NCI-H2171 (cell line): ENCODE results near the gene SEMA4A.
A peak's percentile ranks its signal among the peaks of the same experiment; 100 is the strongest.
"Not testable (repeated sequence)": the region's sequence is repeated elsewhere in the genome, so short reads cannot be mapped to it uniquely, and the experiment has no call there.

Source experiments
- DNase-seq: peaks from one replicate; lab custom pipeline; 2025; lab: John Stamatoyannopoulos, UW

The SEMA4A gene

DNA sequence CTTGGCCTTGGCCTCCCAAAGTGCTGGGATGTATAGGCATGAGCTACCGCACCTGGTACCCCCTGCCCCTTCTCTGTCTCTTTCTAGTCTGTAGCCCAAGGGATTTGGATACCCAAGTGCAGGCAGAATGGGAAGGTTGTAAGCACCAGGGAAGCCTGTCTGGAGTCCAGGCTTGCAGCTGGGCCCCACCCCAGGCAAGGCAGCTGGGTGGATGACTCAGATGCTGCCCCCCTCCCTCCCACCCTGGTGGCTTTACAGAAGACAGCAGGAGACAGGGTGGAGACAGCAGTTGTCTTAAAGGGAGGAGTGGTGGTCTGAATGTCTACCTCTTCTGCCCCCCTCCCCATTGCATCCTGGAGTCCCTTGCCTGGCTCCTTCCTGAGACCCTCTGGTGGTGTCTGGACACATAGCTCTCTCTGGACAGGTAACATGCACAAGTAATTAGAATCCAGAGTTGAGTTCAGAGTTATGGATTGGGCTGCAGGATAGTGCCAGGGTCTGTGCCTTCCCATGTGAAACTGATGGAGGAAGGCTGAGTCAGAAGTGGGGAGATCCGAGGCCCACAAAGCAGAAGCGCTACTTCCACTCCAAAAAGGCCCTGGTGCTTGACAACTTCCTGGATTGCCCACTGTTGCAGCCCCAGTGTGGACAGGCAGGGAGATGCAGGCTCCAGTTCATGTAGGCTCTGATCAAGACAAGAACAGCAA lies 33.7 kb upstream of the SEMA4A start:
- DNase-seq: no peak

DNA sequence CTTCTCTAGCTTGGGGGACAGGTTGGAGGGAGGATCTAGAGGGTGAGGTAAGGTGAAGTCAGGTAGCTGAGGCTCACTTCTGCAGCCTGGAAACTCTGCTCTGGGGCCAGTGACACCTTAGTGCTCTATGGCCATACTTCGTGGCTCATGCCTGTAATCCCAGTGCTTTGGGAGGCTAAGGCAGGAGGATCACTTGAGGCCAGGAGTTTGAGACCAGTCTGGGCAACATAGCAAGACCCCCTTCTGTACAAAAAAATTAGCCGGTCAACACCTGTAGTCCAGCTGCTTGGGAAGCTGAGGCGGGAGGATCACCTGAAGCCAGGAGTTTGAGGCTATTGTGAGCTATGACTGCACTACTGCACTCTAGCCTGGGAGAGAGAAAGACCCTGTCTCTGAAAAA lies 33.1 kb upstream of the SEMA4A start:
- no peak for DNase-seq

DNA sequence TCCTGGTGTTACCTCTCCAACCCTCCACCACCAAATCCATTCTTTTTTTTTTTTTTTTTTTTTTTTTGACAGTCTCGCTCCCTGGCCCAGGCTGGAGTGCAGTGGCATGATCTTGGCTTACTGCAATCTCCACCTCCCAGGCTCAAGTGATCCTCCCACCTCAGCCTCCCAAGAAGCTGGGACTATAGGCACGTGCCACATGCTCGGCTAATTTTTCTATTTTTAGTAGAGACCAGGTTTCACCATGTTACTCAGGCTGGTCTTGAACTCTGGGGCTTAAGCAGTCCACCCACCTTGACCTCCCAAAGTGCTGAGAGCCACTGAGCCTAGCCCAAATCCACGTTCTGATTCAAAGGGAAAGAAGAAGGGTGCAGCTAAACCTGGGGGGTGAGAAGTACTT lies 32.4 kb upstream of the SEMA4A start:
- not testable (repeated sequence) for DNase-seq

DNA sequence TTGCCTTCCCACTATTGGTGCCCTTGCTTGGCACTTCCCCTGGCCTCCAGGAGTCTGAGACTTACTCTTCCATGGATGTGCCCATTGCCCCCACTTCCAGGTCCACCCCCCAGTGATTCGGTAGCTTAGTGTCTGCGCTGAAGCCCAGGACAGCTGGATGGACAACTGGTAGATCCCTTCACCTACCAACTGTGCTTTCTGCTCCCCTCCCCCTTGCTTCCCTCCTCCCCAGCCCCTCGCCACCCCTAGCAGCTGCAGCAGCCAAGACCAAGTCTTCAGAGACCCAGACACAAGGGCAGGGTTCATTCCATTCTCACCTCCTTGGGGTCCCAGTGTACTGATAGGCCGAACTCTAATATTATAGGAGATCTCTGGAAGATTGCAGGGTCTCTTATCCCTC lies 31.9 kb upstream of the SEMA4A start:
- no peak for DNase-seq

DNA sequence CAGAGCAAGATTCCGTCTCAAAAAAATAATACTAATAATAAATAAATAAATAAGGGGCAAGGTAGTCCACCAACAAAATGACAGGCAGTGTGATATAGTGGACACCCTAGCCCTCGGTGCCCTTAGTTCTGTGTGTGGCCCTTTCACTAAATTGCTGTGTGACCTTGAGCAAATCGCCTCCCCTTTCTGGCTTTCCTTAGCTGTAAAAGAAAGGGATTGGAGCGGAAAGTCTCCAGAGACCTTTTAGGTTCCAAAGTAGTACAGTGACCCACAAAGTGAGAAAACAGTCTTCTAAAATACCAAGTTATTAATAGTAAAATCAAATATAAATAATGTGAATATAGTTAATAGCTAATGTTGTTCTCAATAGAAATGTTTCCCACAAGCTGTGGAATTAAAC lies 31.3 kb upstream of the SEMA4A start:
- DNase-seq: no peak

DNA sequence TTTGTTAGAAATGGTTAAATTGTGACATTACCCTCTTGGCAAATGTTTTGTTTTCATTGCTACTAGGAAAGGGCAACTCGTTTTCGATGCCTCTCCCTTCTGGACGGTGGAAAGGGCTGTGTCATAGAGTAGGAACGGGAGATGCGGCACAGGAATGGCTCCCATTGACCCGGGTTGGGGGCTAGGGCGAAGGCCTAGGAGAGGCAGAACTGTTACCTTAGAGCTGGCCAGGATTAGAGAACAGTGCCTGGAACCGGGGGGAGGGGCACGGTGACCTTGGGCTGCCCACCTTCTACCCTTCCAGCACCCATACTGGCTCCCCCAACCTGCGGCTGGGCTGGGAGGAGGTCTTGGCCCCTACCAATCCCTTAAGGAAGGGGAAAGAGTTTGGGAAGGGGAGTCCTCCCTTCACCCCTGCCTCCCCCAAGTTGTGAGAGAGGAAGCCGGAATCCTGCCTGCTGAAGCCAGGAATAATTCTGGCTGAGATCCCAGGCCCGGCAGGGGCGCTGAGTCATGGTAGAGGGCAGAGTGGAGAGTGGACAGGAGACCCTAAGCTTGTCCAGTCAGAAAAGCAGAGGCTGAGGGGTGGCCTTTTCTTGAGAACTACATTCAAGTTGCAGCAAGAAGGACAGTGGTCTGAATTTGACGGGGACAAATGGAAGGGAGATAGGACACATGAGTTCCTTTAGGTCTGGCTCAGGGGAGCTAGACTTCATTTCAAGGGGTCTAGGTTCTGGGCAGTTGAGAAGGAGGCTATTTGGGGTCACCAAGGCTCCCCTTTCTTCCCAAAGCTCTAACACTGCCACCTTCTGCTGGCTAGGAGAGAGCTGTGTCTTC lies 30.6 kb upstream of the SEMA4A start:
- DNase-seq: no peak

DNA sequence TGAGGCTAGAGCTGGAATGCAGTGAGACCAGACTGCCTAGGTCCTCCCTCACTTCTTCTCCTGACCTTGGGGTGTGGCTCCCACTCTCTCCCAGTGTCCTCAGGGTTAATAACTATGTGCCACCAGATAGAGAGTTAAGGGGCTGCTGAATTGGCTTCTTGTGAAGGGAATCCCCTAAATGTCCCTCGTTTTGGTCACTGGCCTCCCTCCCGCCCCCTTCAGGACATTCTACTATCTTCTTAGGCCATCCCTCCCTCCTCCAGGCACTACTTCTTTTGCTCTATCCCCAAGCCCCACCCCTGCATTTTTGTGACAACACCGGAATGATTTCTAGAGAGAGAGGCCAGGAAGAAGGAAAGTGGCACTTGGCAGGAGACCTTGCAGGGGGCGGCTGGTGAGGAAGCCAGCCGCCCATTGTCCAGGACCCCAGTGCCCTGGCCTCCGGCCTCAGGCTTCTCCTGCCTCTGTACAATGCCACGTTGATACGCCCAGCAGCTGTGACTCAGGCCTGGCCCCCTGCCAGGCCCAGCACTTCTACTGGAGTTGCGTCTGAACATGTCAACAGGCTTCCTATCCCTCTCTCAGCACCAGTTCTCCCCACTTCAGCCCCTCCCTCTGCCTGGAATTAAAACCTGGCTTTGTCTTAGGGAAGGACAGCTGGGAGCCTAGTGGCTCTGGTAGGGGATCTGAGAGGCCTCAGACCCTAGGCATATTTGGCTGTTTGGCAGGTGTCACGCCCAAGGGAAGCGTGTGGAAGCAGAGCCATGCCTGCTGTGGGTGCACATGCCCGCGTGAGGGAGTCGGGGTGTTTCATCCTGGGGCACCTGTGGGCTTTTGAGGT lies 29.8 kb upstream of the SEMA4A start:
- peak; percentile 93 for DNase-seq

DNA sequence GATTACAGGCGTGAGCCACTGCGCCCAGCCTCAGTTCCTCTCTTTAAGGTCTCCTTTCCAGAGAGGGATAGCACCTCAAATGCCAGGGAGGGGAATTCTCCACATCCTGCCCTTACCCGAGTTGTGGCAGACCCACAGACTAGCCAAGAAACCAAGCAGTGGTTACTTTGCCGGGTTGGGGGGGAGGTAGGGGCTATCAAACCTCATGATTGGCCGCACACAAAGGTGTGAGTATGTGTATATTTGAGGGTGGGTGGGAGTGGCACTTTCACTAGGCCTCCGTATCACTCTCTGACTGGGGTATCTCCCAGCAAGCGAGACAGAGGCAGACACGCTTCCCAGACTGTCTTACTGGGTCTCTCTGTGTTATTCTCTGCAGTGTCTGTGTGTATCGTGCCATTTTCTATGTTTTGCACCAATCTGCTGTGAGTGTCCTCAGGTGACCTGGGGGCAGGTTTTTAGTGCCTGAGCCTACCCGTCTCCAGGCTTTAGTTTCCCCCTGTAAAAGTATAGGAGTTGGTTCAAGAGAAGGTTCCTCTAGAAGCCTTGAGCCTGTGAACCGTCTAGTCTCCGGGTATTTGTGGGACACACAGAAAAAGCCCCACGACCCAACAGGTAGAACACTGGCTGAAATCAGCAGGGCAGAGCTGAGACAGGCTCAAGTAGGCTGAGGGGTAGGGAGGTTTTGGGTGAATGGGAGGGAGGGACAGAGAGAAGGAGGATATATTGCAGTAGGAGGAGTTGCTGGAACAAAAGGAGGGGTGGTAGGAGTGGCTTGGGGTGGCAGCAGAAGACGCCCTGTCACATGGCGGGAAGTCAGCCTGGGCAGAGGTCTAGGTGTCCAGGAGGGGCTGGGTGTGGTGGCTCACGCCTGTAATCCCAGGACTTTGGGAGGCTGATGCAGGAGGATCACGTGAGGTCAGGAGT lies 28.6 kb upstream of the SEMA4A start:
- no peak for DNase-seq

DNA sequence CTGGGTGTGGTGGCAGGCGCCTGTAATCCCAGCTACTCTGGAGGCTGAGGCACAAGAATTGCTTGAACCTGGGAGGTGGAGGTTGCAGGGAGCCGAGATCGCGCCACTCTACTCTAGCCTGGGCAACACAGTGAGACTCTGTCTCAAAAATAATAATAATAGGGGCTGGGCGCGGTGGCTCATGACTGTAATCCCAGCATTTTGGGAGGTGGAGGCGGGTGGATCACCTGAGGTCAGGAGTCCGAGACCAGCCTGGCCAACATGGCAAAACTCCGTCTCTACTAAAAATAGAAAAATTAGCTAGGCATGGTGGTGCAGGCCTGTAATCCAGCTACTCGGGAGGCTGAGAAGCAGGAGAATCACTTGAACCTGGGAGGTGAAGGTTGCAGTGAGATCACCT lies 27.8 kb upstream of the SEMA4A start:
- not testable (repeated sequence) for DNase-seq

DNA sequence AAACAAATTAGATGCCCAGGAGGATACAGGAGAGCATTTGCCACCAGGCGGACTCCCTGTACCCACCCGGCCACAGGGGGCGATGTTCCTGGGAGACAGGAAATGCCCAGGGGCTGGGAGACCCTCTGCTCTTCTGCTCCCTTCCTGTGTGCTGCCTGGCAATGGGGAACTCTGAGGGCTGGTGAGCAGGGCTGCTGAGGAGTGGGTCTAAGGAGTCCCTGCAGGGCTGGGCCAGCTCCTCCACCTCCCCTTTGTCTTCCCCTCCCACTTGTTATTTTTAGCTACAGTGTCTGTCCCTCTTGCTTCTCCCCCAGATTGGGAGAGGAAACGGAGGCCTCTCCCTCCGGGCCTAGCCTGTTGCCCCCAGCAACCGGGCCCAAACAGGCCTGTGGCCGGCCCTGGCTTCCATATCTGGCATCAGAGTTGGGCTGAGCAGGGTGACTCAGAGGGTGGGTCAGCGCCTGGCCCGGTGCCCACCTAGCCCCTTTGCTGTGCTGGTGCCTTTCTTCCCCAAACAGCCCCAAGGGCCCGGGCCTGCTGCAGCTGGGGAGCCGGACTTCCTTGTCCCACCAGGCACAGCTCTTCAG lies 27.2 kb upstream of the SEMA4A start:
- DNase-seq: no peak

DNA sequence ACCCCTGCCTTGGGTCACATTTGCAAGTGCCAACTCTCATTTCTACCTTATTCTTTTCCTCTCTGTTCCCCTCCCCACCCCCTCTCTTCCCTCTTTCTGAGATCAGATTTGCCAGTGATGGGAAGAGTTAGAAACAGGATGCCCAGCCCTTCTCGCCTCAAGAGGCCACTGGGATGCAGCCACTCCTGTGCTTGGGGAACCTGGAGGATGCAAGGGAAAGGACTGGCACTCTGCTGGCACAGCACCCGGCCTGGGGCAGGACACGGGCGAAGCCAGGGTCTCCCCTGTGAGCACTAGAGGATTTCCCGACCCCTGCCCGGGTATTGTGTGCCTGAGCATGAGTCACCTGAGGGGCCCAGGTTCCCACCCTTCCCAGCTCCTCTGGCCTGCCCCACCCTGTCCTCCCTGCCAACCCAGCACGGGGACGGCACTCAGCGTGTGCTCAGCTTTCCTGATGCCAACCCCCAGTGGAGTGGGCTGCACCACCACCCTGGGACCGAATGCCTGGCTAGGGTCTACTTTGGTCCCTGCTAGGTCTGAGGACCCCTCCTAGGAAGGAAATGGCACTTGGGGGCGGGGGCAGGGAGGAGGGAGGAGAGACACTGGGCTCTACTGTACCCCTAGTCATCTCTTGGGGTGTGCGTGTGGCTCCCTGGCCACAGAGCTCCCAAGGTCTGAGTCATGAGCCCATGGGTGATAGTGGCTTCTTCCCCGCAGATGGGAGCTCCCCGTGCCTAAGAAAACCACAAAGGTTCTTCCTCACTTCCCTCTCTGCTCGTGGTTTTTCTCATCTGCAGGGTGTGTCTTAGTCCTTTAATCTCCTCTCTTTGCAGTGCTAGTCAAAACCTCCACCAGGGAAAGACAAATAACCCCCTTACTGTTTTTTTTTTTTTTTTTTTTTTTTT lies 26.5 kb upstream of the SEMA4A start:
- DNase-seq: no peak

DNA sequence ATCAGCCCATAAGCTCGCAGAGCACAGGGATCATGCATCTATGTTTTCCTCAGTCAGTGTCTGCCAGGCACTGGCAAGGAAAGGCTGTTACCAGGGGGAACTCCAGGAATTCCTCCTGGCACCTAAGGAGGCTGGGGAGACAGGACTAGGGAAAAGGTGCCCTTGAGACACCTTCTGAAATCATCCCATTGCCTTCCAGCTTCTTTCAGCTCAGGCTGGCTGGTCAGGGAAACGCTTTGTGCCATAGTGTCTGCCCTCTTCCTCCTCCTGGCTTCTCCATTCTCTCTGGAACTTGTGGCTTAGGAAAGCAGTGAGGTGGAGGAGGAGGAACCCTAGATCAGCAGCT lies 25.1 kb upstream of the SEMA4A start:
- no peak for DNase-seq

DNA sequence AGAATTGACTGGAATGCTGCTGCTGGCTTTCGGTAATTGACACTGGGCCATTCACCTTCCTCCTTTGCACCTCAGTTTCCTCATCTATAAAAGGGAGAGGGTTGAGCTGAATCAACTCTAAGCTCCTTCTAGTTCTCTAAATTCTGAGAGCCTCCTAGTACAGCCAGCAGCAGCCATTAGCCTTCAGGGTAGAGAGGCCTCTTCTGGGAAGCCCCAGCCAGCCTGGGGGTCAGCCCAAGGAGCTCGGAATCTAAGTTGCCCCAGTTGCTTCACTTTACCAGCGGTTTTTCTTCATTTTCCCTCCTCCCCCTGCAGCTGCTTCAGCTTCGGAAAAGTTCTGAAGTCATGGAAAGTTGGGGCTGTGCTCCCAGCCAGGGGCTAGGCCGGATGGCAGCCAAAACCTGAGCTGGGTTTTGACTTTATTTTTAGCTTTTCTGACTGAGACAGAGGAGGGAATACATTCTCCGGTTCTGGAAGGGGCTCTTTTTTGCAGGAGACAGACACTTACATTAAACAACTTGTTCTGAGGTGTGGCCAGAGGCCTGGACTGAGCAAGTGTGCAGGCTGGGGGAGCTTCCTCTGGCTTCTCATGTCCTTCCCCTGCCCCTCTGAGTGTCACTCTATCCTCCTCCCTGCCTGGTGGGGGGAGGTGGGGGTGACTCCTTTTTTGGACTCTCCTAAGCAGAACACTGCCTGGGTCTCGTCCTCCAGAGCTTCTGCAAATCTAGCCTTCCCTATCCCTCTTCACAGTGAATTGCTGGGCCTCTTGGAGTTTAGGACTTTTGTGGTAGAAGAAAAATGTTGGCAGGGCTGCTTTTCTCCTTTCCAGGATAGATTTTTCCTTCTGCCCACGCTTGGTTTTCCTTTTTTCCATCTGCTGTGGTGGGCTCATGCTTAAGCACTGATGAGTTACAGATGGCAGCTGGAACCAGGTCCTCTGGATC lies 24.5 kb upstream of the SEMA4A start:
- DNase-seq: no peak

DNA sequence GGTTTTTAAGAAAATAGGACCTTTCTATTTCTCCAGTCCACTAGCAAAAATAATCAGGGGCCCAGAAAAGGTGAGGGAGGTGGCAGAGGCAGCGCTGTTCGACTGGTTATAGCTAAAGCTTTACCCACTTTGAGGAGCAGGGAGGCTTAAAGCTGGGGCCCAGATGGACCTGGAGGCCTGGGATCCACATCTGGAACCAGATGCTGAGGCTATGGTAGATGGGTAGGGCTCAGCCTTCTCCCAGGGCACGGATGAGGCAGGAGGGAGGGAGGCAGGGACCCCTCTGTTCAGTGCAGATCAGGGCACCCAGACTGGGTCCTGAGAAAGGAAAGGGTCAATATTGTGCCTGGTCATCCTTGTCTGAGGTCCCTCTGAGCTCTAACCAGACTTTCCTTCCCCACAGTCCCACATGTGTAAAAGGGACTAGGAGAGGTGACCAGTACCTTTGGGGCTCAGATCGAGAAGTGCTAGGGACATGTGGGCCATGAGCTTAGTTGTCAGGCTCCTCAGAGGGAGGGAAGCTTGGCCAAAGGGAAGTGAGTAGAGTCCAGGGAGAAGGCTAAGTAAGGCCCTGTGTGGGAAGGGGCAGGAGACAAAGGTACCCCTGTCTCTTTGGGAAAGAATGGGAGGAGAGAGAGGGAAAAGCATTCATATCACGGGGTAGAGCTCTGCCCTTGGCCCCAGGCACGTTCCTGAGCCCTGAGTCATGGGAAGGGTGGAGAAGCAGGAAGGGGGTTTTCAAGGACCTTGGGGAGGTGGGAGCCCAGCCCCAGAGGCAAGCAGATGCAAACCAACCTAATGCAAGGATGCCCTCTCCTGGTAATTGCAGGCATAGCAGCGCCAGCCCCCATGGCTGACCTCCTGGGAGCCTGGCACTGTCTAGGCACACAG lies 23.5 kb upstream of the SEMA4A start:
- DNase-seq: peak; percentile 64

DNA sequence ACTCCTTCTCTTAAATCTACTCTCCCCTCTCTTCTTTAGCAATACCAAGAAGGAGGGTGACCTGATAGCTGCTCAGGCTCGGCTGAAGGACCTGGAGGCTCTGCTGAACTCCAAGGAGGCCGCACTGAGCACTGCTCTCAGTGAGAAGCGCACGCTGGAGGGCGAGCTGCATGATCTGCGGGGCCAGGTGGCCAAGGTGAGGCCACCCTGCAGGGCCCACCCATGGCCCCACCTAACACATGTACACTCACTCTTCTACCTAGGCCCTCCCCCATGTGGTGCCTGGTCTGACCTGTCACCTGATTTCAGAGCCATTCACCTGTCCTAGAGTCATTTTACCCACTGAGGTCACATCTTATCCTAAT lies 22.8 kb upstream of the SEMA4A start:
- no peak for DNase-seq

DNA sequence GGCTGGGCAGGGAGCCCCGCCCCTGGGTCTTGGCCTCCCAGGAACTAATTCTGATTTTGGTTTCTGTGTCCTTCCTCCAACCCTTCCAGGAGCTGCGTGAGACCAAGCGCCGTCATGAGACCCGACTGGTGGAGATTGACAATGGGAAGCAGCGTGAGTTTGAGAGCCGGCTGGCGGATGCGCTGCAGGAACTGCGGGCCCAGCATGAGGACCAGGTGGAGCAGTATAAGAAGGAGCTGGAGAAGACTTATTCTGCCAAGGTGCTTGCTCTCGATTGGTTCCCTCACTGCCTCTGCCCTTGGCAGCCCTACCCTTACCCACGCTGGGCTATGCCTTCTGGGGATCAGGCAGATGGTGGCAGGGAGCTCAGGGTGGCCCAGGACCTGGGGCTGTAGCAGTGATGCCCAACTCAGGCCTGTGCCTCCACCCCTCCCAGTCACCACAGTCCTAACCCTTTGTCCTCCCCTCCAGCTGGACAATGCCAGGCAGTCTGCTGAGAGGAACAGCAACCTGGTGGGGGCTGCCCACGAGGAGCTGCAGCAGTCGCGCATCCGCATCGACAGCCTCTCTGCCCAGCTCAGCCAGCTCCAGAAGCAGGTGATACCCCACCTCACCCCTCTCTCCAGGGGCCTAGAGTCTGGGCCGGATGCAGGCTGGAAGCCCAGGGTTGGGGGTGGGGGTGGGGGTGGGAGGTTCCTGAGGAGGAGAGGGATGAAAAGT lies 18.5 kb upstream of the SEMA4A start:
- no peak for DNase-seq
